Measurements from ENCODE around the gene RERE. TPM values are rescaled to one million over a fixed set of nuclear protein-coding genes. Genes with fewer than 3 reads are reported as not detected.

RERE gene
- total RNA-seq, 2 donors from 2014 or later = 207 to 322 TPM

DNA sequence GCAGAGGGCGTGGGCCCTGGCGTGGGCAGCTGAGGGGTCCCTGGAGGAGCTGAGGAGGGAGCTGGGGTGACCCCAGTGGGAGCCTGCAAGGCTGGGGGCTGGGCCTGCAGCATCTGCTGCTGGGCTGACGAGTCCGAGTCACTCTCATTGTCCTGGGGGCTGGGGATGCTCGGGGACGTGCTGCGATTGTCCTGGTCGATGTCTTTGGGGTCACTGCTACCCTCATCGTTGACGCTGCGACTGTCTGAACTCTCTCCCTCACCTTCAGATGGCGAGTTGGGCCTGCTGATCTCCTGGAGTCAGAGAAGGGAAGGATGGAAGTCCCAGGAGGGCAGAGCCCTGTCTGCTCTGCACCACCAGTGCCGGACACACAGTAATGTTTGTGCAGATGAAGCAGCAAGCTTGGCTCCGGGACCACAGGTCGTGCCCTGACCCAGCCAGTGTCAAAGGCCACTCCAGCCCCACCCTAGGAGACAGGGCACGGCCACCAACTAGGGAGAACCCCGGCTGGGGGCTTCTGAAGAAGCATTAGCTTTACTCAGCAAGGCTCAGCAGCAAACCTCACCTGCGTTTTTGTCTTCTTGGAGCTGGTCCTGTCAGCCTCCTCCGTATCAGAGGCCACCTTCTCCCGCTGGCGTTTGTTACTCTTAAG is 456.1 kb downstream of the RERE start:
- DNase-seq (ENCODE audit: low spot score) = no peak
- Histone ChIP-seq H3K36me3 (peaks cover 39 to 48% of the 10 kb centered on the region in 2 donors), H3K4me1 (replicated peaks) (peaks cover 22% of the 10 kb centered on the region), H3K9me3 (no peaks in the 10 kb centered on the region), H3K27me3 (replicated peaks; ENCODE audit: insufficient read depth) (no peaks in the 10 kb centered on the region), H3K4me3 (no peak overlapping the region), H3K27ac (peak overlapping the region in 1 of 2 donors; percentile 47)
- TF ChIP-seq POLR2A (IDR thresholded peaks at IDR 0.05) (no peak), POLR2AphosphoS5 (IDR thresholded peaks at IDR 0.05) (no peak)
- TF ChIP-seq, protein P1, sequence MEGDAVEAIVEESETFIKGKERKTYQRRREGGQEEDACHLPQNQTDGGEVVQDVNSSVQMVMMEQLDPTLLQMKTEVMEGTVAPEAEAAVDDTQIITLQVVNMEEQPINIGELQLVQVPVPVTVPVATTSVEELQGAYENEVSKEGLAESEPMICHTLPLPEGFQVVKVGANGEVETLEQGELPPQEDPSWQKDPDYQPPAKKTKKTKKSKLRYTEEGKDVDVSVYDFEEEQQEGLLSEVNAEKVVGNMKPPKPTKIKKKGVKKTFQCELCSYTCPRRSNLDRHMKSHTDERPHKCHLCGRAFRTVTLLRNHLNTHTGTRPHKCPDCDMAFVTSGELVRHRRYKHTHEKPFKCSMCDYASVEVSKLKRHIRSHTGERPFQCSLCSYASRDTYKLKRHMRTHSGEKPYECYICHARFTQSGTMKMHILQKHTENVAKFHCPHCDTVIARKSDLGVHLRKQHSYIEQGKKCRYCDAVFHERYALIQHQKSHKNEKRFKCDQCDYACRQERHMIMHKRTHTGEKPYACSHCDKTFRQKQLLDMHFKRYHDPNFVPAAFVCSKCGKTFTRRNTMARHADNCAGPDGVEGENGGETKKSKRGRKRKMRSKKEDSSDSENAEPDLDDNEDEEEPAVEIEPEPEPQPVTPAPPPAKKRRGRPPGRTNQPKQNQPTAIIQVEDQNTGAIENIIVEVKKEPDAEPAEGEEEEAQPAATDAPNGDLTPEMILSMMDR (IDR thresholded peaks at IDR 0.05) = no peak
- 84% methylated on average over 20 of the region's 21 CpGs for WGBS
- intact Hi-C loops (cut with DNase I) = loop anchor here (5.0 kb wide), 1 partner anchor 61 kb away; no protein-coding TSS in a partner anchor

DNA sequence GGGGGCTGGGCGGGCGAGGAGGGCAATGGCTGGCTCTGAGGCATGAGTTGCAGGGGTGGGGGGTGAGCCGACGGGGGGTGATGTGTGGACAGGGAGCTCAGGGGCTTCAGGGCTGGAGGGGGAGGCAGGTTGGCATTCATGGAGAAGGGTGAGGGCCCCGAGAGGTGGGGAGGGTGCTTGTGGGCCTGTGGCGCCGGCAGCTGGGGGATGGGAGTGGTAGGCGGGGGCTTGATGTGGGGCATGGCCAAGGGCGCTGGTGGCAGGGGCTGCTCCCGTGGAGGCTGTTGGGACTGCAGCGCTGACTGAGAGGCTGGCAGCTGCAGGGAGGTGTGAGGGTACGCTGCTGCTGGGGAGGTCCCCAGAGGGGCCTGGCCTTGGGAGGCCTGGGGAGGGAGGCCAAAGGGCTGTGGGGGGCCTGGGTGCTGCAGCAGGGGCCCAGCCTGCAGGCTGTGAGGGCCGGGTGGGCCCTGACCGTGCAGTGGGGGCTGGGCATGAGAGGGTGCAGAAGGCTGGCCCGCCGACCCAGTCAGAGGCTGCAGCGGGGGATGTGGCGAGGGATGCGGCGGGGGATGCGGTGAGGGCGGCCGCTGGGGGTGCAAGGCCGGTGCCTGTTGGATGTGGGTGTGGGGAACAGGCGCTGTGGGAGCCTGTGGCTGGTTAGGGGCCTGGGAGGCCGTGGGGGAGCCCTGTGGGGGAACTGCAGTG is 456.8 kb downstream of the RERE start:
- Histone ChIP-seq H3K27ac (peak overlapping the region in 1 of 2 donors; percentile 47), H3K27me3 (replicated peaks; ENCODE audit: insufficient read depth) (no peaks in the 10 kb centered on the region), H3K36me3 (peaks cover 40 to 55% of the 10 kb centered on the region in 2 donors), H3K9me3 (no peaks in the 10 kb centered on the region), H3K4me3 (no peak overlapping the region), H3K4me1 (replicated peaks) (peaks cover 22% of the 10 kb centered on the region)
- intact Hi-C loops (cut with DNase I) = loop anchor here (5.0 kb wide), 1 partner anchor 62 kb away; no protein-coding TSS in a partner anchor
- 90% methylated on average over 26 of the region's 26 CpGs for WGBS
- DNase-seq (ENCODE audit: low spot score) = no peak
- TF ChIP-seq POLR2A (IDR thresholded peaks at IDR 0.05) (no peak), POLR2AphosphoS5 (IDR thresholded peaks at IDR 0.05) (no peak)
- TF ChIP-seq, protein P1 (IDR thresholded peaks at IDR 0.05) = no peak

GRCh38 chr1:8359617-8360481 is 457.6 kb downstream of the RERE start:
- Histone ChIP-seq H3K9me3 (no peaks in the 10 kb centered on the region), H3K4me3 (no peak overlapping the region), H3K4me1 (replicated peaks) (peaks cover 19% of the 10 kb centered on the region), H3K27ac (peak overlapping the region in 1 of 2 donors; percentile 47), H3K36me3 (peaks cover 45 to 63% of the 10 kb centered on the region in 2 donors), H3K27me3 (replicated peaks; ENCODE audit: insufficient read depth) (no peaks in the 10 kb centered on the region)
- intact Hi-C loops (cut with DNase I) = loop anchor here (5.0 kb wide), 1 partner anchor 62 kb away; no protein-coding TSS in a partner anchor
- TF ChIP-seq POLR2AphosphoS5 (IDR thresholded peaks at IDR 0.05) (no peak), POLR2A (IDR thresholded peaks at IDR 0.05) (no peak)
- TF ChIP-seq, protein P1 (IDR thresholded peaks at IDR 0.05) = no peak
- 93% methylated on average over 44 of the region's 44 CpGs for whole genome bisulfite sequencing
- DNase-seq (ENCODE audit: low spot score) = no peak

GRCh38 chr1:8358897-8359616 is 458.4 kb downstream of the RERE start:
- no peak for TF ChIP-seq POLR2A (IDR thresholded peaks at IDR 0.05)
- TF ChIP-seq, protein P1 (IDR thresholded peaks at IDR 0.05) = no peak
- no peak for TF ChIP-seq POLR2AphosphoS5 (IDR thresholded peaks at IDR 0.05)
- WGBS = 85% methylated on average over 26 of the region's 26 CpGs
- intact Hi-C loops (cut with DNase I) = no loop called here
- DNase-seq (ENCODE audit: low spot score) = no peak
- H3K36me3 ChIP-seq = peaks cover 45 to 67% of the 10 kb centered on the region in 2 donors
- H3K27ac ChIP-seq = peak overlapping the region in 1 of 2 donors; percentile 47
- no peaks in the 10 kb centered on the region for H3K9me3 ChIP-seq
- H3K4me3 ChIP-seq = no peak overlapping the region
- no peaks in the 10 kb centered on the region for H3K27me3 ChIP-seq (replicated peaks; ENCODE audit: insufficient read depth)
- H3K4me1 ChIP-seq (replicated peaks) = peaks cover 11% of the 10 kb centered on the region
